Ishikawa (cell line): ENCODE measurements around the gene ST7.

Experiments
- CEBPB ChIP-seq: IDR thresholded peaks from 2 replicates; pipeline ENCODE4 v1.6.1; 2012
- EP300 ChIP-seq: IDR thresholded peaks from 2 replicates; pipeline ENCODE4 v1.6.1; 2012; ENCODE audit warnings: borderline replicate concordance
- NFIC ChIP-seq: IDR thresholded peaks from 2 replicates; pipeline ENCODE4 v1.6.1; 2012
- RAD21 ChIP-seq: IDR thresholded peaks from 2 replicates; pipeline ENCODE4 v1.6.1; 2012; ENCODE audit warnings: low read depth
- TF ChIP-seq, protein P1 (sequence below): IDR thresholded peaks from 2 replicates; pipeline ENCODE4 v1.6.1; 2012; ENCODE audit warnings: low read depth, mild to moderate bottlenecking

- TF ChIP-seq EP300 (no peak), CEBPB (no peak), RAD21 (no peak), NFIC (no peak)
- TF ChIP-seq, protein P1, sequence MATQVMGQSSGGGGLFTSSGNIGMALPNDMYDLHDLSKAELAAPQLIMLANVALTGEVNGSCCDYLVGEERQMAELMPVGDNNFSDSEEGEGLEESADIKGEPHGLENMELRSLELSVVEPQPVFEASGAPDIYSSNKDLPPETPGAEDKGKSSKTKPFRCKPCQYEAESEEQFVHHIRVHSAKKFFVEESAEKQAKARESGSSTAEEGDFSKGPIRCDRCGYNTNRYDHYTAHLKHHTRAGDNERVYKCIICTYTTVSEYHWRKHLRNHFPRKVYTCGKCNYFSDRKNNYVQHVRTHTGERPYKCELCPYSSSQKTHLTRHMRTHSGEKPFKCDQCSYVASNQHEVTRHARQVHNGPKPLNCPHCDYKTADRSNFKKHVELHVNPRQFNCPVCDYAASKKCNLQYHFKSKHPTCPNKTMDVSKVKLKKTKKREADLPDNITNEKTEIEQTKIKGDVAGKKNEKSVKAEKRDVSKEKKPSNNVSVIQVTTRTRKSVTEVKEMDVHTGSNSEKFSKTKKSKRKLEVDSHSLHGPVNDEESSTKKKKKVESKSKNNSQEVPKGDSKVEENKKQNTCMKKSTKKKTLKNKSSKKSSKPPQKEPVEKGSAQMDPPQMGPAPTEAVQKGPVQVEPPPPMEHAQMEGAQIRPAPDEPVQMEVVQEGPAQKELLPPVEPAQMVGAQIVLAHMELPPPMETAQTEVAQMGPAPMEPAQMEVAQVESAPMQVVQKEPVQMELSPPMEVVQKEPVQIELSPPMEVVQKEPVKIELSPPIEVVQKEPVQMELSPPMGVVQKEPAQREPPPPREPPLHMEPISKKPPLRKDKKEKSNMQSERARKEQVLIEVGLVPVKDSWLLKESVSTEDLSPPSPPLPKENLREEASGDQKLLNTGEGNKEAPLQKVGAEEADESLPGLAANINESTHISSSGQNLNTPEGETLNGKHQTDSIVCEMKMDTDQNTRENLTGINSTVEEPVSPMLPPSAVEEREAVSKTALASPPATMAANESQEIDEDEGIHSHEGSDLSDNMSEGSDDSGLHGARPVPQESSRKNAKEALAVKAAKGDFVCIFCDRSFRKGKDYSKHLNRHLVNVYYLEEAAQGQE: no peak
Observed at GRCh38 chr7:116912269-116912909, 40.9 kb upstream of the ST7 start.
